Measurements from ENCODE around the gene VARS2.

- TF ChIP-seq, protein P1, sequence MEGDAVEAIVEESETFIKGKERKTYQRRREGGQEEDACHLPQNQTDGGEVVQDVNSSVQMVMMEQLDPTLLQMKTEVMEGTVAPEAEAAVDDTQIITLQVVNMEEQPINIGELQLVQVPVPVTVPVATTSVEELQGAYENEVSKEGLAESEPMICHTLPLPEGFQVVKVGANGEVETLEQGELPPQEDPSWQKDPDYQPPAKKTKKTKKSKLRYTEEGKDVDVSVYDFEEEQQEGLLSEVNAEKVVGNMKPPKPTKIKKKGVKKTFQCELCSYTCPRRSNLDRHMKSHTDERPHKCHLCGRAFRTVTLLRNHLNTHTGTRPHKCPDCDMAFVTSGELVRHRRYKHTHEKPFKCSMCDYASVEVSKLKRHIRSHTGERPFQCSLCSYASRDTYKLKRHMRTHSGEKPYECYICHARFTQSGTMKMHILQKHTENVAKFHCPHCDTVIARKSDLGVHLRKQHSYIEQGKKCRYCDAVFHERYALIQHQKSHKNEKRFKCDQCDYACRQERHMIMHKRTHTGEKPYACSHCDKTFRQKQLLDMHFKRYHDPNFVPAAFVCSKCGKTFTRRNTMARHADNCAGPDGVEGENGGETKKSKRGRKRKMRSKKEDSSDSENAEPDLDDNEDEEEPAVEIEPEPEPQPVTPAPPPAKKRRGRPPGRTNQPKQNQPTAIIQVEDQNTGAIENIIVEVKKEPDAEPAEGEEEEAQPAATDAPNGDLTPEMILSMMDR (IDR thresholded peaks at IDR 0.05; ENCODE audit: low read length) = no peak
- TF ChIP-seq EZH2phosphoT487 (IDR thresholded peaks at IDR 0.05; ENCODE audit: low read length) = no peak
- TF ChIP-seq EZH2 (optimal IDR thresholded peaks at IDR 0.05; ENCODE audit: low read depth, low read length) = no peak
These were observed 29.2 kb upstream of the VARS2 start for GRCh38 chr6:30884521-30885480.

Measured in MM.1S (cell line).